GM19468 (cell line): ENCODE data around the gene MZF1.
A peak's percentile ranks its signal among the peaks of the same experiment; 100 is the strongest.

Experiments used
- ATAC-seq: cut with Tn5 transposase; IDR thresholded peaks from one replicate; pipeline ENCODE4 v1.9.1; 2021; ENCODE audit warnings: mild to moderate bottlenecking, moderate library complexity, moderate number of reproducible peaks; ENCODE audit not compliant: unreplicated experiment; ENCODE audit errors: extremely low read depth

Gene MZF1

DNA sequence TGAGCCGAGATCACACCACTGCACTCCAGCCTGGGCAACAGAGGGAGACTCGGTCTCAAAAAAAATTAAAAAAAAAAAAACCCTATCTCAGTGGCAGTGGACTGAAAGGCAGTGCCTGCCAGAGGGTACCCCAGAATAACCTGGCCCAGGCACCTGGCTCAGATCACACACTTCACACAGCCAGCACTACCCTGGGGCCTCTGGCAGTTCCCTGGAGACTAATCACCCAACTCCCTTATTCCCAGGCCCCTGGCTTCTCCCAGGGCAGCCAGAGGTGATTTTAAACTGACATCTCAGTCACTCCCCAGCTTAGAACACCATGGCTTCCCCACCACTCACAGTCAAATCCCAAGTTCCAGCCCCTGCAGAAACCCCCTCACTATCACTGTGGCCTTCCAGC lies 57.9 kb downstream of the MZF1 start:
- ATAC-seq = no peak

DNA sequence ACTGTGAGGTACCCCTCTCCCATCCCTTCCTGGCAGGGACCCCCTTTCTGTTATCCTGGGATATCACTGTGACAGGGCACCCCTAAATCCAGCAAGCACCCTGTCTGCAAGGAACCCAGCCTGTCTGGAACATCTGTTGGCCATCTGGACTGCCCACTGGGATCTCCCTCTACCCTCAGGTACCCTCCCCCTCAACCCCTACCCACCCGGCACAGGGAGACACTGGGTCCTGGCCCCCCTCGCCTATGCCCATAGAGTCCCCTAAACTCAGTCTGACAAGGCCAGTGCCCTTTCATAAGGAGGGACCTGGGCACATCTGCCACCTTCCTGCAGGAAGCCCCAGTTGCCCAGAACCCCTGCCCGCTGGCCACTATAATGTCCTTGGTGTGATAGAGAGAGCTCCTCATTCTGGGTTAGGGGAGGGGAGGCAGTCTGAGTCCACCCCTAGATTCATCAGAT lies 58.5 kb downstream of the MZF1 start:
- no peak for ATAC-seq

DNA sequence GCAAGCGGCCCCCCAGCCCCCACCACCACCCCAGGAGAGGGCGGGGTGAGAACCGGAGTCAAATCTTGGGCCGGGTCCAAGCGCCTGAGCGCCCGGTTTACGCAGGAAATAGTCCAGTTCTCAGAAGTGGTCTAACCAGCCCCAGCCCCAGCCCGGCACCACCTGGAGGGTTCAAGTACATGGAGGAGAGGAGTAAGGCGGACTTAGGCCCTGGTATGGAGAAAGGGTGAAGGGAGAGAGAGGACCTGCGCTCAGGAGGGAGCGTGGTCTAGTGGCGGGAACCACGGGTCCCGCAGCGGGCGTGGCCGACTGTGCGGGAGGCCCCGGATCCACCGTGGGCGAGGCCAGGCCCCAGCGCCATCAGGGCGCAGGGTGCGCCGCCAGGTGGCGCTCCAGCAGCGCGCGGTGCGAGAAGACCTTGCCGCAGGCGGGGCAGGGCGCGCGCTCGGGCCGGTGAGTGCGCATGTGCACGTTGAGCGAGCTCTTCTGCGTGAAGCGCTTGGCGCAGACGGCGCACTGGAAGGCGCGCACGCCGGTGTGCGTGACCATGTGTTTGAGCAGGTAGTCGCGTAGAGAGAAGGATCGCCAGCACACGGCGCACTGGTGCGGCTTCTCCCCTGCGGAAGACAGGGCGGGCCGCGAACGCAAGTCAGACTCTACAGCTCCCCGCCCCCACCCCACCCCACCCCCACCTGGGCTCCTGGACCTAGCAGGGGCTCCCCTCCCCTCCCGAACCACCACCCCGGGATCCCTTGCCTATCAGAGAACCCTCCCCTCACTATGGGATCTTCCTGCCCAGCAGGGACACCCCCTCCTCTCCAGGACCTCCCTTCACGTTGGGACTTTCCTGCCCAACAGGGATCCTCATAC lies 59.2 kb downstream of the MZF1 start:
- peak; percentile 77 for ATAC-seq

DNA sequence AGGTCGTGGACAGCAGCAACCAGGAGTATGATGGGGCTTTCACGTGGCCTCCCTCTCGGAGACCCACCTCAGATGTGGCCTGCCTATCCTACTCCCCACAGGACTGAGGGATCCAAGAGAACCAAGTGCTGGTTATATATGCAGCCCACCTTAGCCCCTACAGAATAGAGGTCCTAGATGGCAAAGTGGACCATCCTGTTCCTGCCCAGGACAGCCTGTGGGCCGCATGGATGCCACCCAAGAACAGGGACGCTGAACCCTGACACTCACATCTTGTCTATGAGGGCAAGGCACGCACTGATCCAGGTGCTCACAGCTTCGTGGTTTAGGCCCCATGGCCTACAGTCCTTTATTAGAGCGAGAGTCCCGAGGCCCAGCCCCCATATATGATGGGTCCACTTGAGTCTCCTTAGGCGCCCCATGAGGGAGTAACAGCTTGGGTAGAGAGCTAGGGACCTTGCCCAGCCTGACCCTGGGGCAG lies 59.9 kb downstream of the MZF1 start:
- no peak for ATAC-seq
